Measurements from ENCODE around the gene ACD. TPM values are rescaled to one million over a fixed set of nuclear protein-coding genes. Genes with fewer than 3 reads are reported as not detected.

The ACD gene
- total RNA-seq, 1 experiment from 2014 or later, result 41.3 TPM

DNA sequence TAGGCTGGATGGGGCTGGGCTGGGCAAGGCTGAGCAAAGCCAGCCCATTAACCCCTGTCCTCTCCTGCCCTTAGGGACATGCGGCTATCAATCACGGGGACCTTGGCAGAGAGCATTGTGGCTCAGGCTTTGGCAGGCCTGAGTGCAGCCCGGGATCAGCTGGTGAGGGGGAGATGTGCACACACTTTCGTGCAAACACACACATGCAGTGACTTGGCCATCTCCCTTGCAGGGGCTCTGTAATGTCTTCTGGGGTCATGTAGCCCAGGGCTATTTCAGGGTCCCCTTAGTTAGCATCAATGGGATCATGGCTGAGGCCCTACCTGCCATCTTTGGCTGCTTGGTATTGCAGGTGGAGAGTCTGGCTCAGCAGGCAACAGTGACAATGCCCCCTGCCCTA, 8.2 kb downstream of the ACD start:
- ChIA-PET CTCF (interaction anchor here (0.6 to 6.8 kb wide), 12 partner anchors 9 to 225 kb away, joined by 3 to 60 read pairs (median 6); partner anchors contain the start of genes C16orf86, ENKD1 and PARD6A), POLR2A (no interaction called here)
- Mint-ChIP-seq H3K36me3 (peaks cover 4% of the 10 kb centered on the region; the same call in 1 of the 2 replicates), H3K27ac (no peak overlapping the region), H3K4me3 (peak overlapping the region; percentile 45; the same call in 1 of the 2 replicates), H3K4me1 (peaks cover 12% of the 10 kb centered on the region), H3K27me3 (ENCODE audit: low read depth) (peaks cover 82% of the 10 kb centered on the region), H3K9me3 (no peaks in the 10 kb centered on the region)
- DNase-seq (ENCODE audit: low spot score) (no peak), ATAC-seq (no peak)
- TF ChIP-seq TEAD4 (CRISPR knock-in tag; IDR thresholded peaks at IDR 0.05) (no peak), ZNF423 (CRISPR knock-in tag; IDR thresholded peaks at IDR 0.05) (no peak), CREM (CRISPR knock-in tag; IDR thresholded peaks at IDR 0.05) (no peak), ATF1 (CRISPR knock-in tag; IDR thresholded peaks at IDR 0.05) (no peak), GABPB1 (CRISPR knock-in tag; IDR thresholded peaks at IDR 0.05) (no peak), RELA (CRISPR knock-in tag; IDR thresholded peaks at IDR 0.05; ENCODE audit: borderline replicate concordance) (no peak), SMAD4 (CRISPR knock-in tag; IDR thresholded peaks at IDR 0.05) (no peak), ZNF219 (CRISPR knock-in tag; IDR thresholded peaks at IDR 0.05; ENCODE audit: borderline replicate concordance) (no peak), SMAD3 (CRISPR knock-in tag; IDR thresholded peaks at IDR 0.05; ENCODE audit: borderline replicate concordance) (no peak)
- TF ChIP-seq, protein P1, sequence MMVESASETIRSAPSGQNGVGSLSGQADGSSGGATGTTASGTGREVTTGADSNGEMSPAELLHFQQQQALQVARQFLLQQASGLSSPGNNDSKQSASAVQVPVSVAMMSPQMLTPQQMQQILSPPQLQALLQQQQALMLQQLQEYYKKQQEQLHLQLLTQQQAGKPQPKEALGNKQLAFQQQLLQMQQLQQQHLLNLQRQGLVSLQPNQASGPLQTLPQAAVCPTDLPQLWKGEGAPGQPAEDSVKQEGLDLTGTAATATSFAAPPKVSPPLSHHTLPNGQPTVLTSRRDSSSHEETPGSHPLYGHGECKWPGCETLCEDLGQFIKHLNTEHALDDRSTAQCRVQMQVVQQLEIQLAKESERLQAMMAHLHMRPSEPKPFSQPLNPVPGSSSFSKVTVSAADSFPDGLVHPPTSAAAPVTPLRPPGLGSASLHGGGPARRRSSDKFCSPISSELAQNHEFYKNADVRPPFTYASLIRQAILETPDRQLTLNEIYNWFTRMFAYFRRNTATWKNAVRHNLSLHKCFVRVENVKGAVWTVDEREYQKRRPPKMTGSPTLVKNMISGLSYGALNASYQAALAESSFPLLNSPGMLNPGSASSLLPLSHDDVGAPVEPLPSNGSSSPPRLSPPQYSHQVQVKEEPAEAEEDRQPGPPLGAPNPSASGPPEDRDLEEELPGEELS (CRISPR knock-in tag; IDR thresholded peaks at IDR 0.05), result no peak
- TF ChIP-seq, protein P2, sequence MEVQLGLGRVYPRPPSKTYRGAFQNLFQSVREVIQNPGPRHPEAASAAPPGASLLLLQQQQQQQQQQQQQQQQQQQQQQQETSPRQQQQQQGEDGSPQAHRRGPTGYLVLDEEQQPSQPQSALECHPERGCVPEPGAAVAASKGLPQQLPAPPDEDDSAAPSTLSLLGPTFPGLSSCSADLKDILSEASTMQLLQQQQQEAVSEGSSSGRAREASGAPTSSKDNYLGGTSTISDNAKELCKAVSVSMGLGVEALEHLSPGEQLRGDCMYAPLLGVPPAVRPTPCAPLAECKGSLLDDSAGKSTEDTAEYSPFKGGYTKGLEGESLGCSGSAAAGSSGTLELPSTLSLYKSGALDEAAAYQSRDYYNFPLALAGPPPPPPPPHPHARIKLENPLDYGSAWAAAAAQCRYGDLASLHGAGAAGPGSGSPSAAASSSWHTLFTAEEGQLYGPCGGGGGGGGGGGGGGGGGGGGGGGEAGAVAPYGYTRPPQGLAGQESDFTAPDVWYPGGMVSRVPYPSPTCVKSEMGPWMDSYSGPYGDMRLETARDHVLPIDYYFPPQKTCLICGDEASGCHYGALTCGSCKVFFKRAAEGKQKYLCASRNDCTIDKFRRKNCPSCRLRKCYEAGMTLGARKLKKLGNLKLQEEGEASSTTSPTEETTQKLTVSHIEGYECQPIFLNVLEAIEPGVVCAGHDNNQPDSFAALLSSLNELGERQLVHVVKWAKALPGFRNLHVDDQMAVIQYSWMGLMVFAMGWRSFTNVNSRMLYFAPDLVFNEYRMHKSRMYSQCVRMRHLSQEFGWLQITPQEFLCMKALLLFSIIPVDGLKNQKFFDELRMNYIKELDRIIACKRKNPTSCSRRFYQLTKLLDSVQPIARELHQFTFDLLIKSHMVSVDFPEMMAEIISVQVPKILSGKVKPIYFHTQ (CRISPR knock-in tag; IDR thresholded peaks at IDR 0.05), result no peak
- TF ChIP-seq, protein P3, sequence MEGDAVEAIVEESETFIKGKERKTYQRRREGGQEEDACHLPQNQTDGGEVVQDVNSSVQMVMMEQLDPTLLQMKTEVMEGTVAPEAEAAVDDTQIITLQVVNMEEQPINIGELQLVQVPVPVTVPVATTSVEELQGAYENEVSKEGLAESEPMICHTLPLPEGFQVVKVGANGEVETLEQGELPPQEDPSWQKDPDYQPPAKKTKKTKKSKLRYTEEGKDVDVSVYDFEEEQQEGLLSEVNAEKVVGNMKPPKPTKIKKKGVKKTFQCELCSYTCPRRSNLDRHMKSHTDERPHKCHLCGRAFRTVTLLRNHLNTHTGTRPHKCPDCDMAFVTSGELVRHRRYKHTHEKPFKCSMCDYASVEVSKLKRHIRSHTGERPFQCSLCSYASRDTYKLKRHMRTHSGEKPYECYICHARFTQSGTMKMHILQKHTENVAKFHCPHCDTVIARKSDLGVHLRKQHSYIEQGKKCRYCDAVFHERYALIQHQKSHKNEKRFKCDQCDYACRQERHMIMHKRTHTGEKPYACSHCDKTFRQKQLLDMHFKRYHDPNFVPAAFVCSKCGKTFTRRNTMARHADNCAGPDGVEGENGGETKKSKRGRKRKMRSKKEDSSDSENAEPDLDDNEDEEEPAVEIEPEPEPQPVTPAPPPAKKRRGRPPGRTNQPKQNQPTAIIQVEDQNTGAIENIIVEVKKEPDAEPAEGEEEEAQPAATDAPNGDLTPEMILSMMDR (IDR thresholded peaks at IDR 0.05), result no peak
- TF ChIP-seq, protein P4, sequence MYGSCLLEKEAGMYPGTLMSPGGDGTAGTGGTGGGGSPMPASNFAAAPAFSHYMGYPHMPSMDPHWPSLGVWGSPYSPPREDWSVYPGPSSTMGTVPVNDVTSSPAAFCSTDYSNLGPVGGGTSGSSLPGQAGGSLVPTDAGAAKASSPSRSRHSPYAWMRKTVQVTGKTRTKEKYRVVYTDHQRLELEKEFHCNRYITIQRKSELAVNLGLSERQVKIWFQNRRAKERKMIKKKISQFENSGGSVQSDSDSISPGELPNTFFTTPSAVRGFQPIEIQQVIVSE (CRISPR knock-in tag; IDR thresholded peaks at IDR 0.05; ENCODE audit: borderline replicate concordance), result no peak
- TF ChIP-seq, protein P5, sequence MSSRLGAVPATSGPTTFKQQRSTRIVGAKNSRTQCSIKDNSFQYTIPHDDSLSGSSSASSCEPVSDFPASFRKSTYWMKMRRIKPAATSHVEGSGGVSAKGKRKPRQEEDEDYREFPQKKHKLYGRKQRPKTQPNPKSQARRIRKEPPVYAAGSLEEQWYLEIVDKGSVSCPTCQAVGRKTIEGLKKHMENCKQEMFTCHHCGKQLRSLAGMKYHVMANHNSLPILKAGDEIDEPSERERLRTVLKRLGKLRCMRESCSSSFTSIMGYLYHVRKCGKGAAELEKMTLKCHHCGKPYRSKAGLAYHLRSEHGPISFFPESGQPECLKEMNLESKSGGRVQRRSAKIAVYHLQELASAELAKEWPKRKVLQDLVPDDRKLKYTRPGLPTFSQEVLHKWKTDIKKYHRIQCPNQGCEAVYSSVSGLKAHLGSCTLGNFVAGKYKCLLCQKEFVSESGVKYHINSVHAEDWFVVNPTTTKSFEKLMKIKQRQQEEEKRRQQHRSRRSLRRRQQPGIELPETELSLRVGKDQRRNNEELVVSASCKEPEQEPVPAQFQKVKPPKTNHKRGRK (CRISPR knock-in tag; IDR thresholded peaks at IDR 0.05; ENCODE audit: borderline replicate concordance), result no peak
- TF ChIP-seq, protein P6, sequence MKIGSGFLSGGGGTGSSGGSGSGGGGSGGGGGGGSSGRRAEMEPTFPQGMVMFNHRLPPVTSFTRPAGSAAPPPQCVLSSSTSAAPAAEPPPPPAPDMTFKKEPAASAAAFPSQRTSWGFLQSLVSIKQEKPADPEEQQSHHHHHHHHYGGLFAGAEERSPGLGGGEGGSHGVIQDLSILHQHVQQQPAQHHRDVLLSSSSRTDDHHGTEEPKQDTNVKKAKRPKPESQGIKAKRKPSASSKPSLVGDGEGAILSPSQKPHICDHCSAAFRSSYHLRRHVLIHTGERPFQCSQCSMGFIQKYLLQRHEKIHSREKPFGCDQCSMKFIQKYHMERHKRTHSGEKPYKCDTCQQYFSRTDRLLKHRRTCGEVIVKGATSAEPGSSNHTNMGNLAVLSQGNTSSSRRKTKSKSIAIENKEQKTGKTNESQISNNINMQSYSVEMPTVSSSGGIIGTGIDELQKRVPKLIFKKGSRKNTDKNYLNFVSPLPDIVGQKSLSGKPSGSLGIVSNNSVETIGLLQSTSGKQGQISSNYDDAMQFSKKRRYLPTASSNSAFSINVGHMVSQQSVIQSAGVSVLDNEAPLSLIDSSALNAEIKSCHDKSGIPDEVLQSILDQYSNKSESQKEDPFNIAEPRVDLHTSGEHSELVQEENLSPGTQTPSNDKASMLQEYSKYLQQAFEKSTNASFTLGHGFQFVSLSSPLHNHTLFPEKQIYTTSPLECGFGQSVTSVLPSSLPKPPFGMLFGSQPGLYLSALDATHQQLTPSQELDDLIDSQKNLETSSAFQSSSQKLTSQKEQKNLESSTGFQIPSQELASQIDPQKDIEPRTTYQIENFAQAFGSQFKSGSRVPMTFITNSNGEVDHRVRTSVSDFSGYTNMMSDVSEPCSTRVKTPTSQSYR (CRISPR knock-in tag; IDR thresholded peaks at IDR 0.05), result no peak

All from WTC11 (cell line).